Stimulated activated effector memory CD8-positive, alpha-beta T cell treated with anti-CD3 and anti-CD28 coated beads, Interleukin-12 subunit alpha, Interleukin-12 subunit beta, amount 100 ng/mL, for 72 hours (primary cell): ENCODE measurements around the gene AQP4.

ENCODE experiments used
- ATAC-seq: fragments of 150-1000 bp; cut with Tn5 transposase; 2 replicates; pipeline ENCODE4 v1.10.0; 2021
- DNase-seq, 2 donors: peaks; one replicate each; pipeline ENCODE4 v3.0.0; 2021 to 2022; ENCODE audit warnings: low spot score in 2 of 2
- H3K27ac Mint-ChIP-seq: one replicate; pipeline ENCODE4 v1.8.0; 2022; ENCODE audit warnings: mild to moderate bottlenecking, mixed read lengths
- H3K36me3 Mint-ChIP-seq: one replicate; pipeline ENCODE4 v1.8.0; 2022; ENCODE audit warnings: mild to moderate bottlenecking, mixed read lengths
- H3K4me1 Mint-ChIP-seq: one replicate; pipeline ENCODE4 v1.8.0; 2022; ENCODE audit warnings: mixed read lengths
- H3K4me3 Mint-ChIP-seq: one replicate; pipeline ENCODE4 v1.8.0; 2022; ENCODE audit warnings: mild to moderate bottlenecking, mixed read lengths
- H3K9me3 Mint-ChIP-seq: one replicate; pipeline ENCODE4 v1.8.0; 2022; ENCODE audit warnings: mixed read lengths

AQP4 gene

GRCh38 chr18:26865557-26865956 is at the start of gene AQP4:
Gene AQP4 (minus strand): TSS chr18:26865707. CDS start chr18:26865689, 18 bp downstream.
- Mint-ChIP-seq H3K9me3 (peaks cover 3% of the 10 kb centered on the region), H3K4me3 (no peak within 1 kb of the TSS), H3K4me1 (no peaks in the 10 kb centered on the region), H3K27ac (no peak within 1 kb of the TSS), H3K36me3 (no peaks in the 10 kb centered on the region)
- no peak for DNase-seq
- ATAC-seq, result no peak

- Mint-ChIP-seq H3K4me3 (no peak overlapping the region), H3K27ac (no peak overlapping the region), H3K9me3 (peaks cover 11% of the 10 kb centered on the region), H3K36me3 (no peaks in the 10 kb centered on the region), H3K4me1 (no peaks in the 10 kb centered on the region)
- DNase-seq, result no peak
- ATAC-seq, result no peak
These were observed 46.3 kb upstream of the AQP4 start for GRCh38 chr18:26911840-26912239.

GRCh38 chr18:26909599-26910290 is 44.2 kb upstream of the AQP4 start:
- ATAC-seq (no peak), DNase-seq (no peak)
- Mint-ChIP-seq H3K9me3 (peaks cover 13% of the 10 kb centered on the region), H3K27ac (no peak overlapping the region), H3K4me3 (no peak overlapping the region), H3K36me3 (no peaks in the 10 kb centered on the region), H3K4me1 (no peaks in the 10 kb centered on the region)

GRCh38 chr18:26908906-26909305 is 43.4 kb upstream of the AQP4 start:
- H3K4me3 Mint-ChIP-seq, result no peak overlapping the region
- peaks cover 10% of the 10 kb centered on the region for H3K9me3 Mint-ChIP-seq
- no peaks in the 10 kb centered on the region for H3K4me1 Mint-ChIP-seq
- H3K36me3 Mint-ChIP-seq, result no peaks in the 10 kb centered on the region
- H3K27ac Mint-ChIP-seq, result no peak overlapping the region
- no peak for ATAC-seq
- DNase-seq, result no peak

- ATAC-seq (no peak), DNase-seq (no peak)
- peaks cover 17% of the 10 kb centered on the region for H3K9me3 Mint-ChIP-seq
- no peaks in the 10 kb centered on the region for H3K4me1 Mint-ChIP-seq
- H3K4me3 Mint-ChIP-seq, result no peak overlapping the region
- no peak overlapping the region for H3K27ac Mint-ChIP-seq
- H3K36me3 Mint-ChIP-seq, result no peaks in the 10 kb centered on the region
These were observed 36.8 kb upstream of the AQP4 start for GRCh38 chr18:26902291-26902690.

- no peak for DNase-seq
These were observed 35.5 kb upstream of the AQP4 start for GRCh38 chr18:26901020-26901419.

GRCh38 chr18:26894426-26894825 is 28.9 kb upstream of the AQP4 start:
- ATAC-seq (no peak), DNase-seq (no peak)
- Mint-ChIP-seq H3K27ac (no peak overlapping the region), H3K36me3 (no peaks in the 10 kb centered on the region), H3K4me3 (no peak overlapping the region), H3K9me3 (peaks cover 3% of the 10 kb centered on the region), H3K4me1 (no peaks in the 10 kb centered on the region)

More at GRCh38 chr18:26901020-26901419, 35.5 kb upstream of the AQP4 start:
- no peak overlapping the region for H3K27ac Mint-ChIP-seq
- H3K4me1 Mint-ChIP-seq, result no peaks in the 10 kb centered on the region
- ATAC-seq, result no peak
- H3K36me3 Mint-ChIP-seq, result no peaks in the 10 kb centered on the region
- no peak overlapping the region for H3K4me3 Mint-ChIP-seq
- H3K9me3 Mint-ChIP-seq, result peaks cover 11% of the 10 kb centered on the region

GRCh38 chr18:26893996-26894395 is 28.5 kb upstream of the AQP4 start:
- Mint-ChIP-seq H3K27ac (no peak overlapping the region), H3K9me3 (peaks cover 6% of the 10 kb centered on the region)
- ATAC-seq, result no peak

GRCh38 chr18:26888259-26888658 is 22.8 kb upstream of the AQP4 start:
- H3K4me1 Mint-ChIP-seq, result no peaks in the 10 kb centered on the region
- no peak overlapping the region for H3K4me3 Mint-ChIP-seq
- DNase-seq (no peak), ATAC-seq (no peak)
- no peaks in the 10 kb centered on the region for H3K36me3 Mint-ChIP-seq
- peaks cover 3% of the 10 kb centered on the region for H3K9me3 Mint-ChIP-seq
- no peak overlapping the region for H3K27ac Mint-ChIP-seq

More at GRCh38 chr18:26893996-26894395, 28.5 kb upstream of the AQP4 start:
- DNase-seq, result no peak
- Mint-ChIP-seq H3K4me1 (no peaks in the 10 kb centered on the region), H3K4me3 (no peak overlapping the region), H3K36me3 (no peaks in the 10 kb centered on the region)

GRCh38 chr18:26875040-26875654 is 9.6 kb upstream of the AQP4 start:
- DNase-seq (no peak), ATAC-seq (no peak)
- no peak overlapping the region for H3K27ac Mint-ChIP-seq

GRCh38 chr18:26874283-26874682 is 8.8 kb upstream of the AQP4 start:
- no peaks in the 10 kb centered on the region for H3K4me1 Mint-ChIP-seq
- DNase-seq (no peak), ATAC-seq (no peak)
- H3K36me3 Mint-ChIP-seq, result no peaks in the 10 kb centered on the region
- H3K4me3 Mint-ChIP-seq, result no peak overlapping the region
- peaks cover 15% of the 10 kb centered on the region for H3K9me3 Mint-ChIP-seq
- H3K27ac Mint-ChIP-seq, result no peak overlapping the region

More at GRCh38 chr18:26875040-26875654, 9.6 kb upstream of the AQP4 start:
- no peak overlapping the region for H3K4me3 Mint-ChIP-seq
- H3K36me3 Mint-ChIP-seq, result no peaks in the 10 kb centered on the region
- H3K9me3 Mint-ChIP-seq, result peaks cover 12% of the 10 kb centered on the region
- H3K4me1 Mint-ChIP-seq, result no peaks in the 10 kb centered on the region

GRCh38 chr18:26869640-26870039 is 4.1 kb upstream of the AQP4 start:
- ATAC-seq, result no peak
- DNase-seq, result no peak
- H3K4me1 Mint-ChIP-seq, result no peaks in the 10 kb centered on the region
- H3K27ac Mint-ChIP-seq, result no peak overlapping the region
- no peak overlapping the region for H3K4me3 Mint-ChIP-seq
- no peaks in the 10 kb centered on the region for H3K36me3 Mint-ChIP-seq
- H3K9me3 Mint-ChIP-seq, result peaks cover 11% of the 10 kb centered on the region

- no peaks in the 10 kb centered on the region for H3K36me3 Mint-ChIP-seq
- DNase-seq (no peak), ATAC-seq (no peak)
- no peak overlapping the region for H3K4me3 Mint-ChIP-seq
- H3K9me3 Mint-ChIP-seq, result peaks cover 8% of the 10 kb centered on the region
- no peaks in the 10 kb centered on the region for H3K4me1 Mint-ChIP-seq
- H3K27ac Mint-ChIP-seq, result no peak overlapping the region
These were observed 3.6 kb upstream of the AQP4 start for GRCh38 chr18:26868968-26869586.

- H3K27ac Mint-ChIP-seq, result no peak overlapping the region
These were observed 2.0 kb upstream of the AQP4 start for GRCh38 chr18:26867471-26867870.

GRCh38 chr18:26864658-26865057 is 849 bp downstream of the AQP4 start:
- Mint-ChIP-seq H3K4me1 (no peaks in the 10 kb centered on the region), H3K9me3 (no peaks in the 10 kb centered on the region), H3K36me3 (no peaks in the 10 kb centered on the region), H3K4me3 (no peak overlapping the region), H3K27ac (no peak overlapping the region)
- DNase-seq (no peak), ATAC-seq (no peak)

More at GRCh38 chr18:26867471-26867870, 2.0 kb upstream of the AQP4 start:
- Mint-ChIP-seq H3K4me3 (no peak overlapping the region), H3K36me3 (no peaks in the 10 kb centered on the region), H3K9me3 (peaks cover 7% of the 10 kb centered on the region), H3K4me1 (no peaks in the 10 kb centered on the region)
- DNase-seq (no peak), ATAC-seq (no peak)
